Activated CD4-positive, alpha-beta T cell treated with anti-CD3 and anti-CD28 coated beads, Interleukin-10, Interleukin-2, amounts not matched to agents 100 ng/mL and 50 ng/mL, durations not matched to agents 16 hours and 8 hours (primary cell): ENCODE results near the gene GOPC.
"Not testable (repeated sequence)": the region's sequence is repeated elsewhere in the genome, so short reads cannot be mapped to it uniquely, and the experiment has no call there.

Source experiments
- DNase-seq: peaks from one replicate; pipeline ENCODE4 v3.0.0-alpha.2; 2020

The GOPC gene

DNA sequence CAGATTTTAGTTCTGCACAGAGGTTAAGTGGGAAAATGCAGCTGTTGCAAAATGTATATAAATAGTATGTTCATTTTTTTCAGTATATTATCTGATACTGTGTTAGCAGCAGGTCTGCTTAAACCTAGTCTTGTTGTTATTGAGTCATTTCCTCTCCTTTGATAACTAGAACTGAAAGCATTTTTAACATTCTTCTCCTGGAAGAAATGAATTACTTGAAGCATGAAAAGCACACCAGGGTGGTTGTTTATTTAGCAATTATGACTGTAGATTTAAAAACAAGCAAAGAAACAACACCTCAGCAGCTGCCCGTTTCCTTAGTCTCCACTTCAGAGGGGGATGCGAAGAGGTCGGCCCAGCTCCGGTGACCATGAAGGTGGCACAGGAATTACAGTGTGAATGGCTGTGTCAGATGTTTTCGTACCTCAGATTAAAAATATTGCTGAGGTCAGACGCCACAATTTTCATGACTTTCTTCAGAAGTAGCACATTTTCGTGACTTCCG, 53.5 kb downstream of the GOPC start:
- peak; percentile 68 for DNase-seq

DNA sequence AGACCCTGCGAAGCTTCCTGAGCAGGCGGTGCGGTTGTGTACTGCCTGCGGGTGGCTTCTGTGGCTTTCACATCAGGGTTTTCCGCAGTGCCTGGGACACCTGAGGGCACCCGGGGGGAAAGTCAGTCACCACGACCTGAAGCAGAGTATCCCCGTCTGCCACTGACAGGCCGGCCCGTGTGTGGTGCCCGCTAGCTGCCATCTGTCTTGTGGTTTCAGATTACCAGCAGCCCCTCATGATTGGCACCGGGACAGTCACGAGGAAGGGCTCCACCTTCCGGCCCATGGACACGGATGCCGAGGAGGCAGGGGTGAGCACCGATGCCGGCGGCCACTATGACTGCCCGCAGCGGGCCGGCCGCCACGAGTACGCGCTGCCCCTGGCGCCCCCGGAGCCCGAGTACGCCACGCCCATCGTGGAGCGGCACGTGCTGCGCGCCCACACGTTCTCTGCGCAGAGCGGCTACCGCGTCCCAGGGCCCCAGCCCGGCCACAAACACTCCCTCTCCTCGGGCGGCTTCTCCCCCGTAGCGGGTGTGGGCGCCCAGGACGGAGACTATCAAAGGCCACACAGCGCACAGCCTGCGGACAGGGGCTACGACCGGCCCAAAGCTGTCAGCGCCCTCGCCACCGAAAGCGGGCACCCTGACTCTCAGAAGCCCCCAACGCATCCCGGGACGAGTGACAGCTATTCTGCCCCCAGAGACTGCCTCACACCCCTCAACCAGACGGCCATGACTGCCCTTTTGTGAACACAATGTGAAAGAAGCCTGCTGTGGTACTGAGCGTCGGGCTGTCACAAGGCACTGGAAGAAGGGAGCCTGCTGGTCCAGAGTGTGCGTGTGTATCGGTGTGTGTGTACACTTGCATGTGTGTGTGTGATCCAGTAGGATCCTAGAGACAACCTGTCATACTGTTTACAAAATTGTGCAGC, 54.4 kb downstream of the GOPC start:
- DNase-seq: peak; percentile 42

DNA sequence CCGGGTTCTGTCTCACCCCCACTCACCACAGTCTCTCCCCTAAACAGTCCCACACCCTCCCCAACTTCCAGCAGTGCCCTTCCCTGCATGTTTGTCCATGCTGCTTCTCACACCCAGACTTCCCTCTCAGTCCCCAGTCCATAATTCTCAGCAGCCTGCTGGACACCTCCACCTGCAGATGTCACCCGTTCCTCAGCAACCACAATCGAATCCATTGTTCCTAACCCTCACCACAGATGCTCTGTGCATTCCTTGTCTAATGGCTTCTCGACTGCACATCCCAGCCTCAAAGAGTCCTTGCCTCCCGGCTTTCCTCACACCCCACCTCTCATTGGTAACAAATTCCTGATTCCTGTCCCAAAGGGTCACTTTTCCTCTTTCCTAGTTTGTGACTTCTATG, 55.6 kb downstream of the GOPC start:
- DNase-seq: no peak

DNA sequence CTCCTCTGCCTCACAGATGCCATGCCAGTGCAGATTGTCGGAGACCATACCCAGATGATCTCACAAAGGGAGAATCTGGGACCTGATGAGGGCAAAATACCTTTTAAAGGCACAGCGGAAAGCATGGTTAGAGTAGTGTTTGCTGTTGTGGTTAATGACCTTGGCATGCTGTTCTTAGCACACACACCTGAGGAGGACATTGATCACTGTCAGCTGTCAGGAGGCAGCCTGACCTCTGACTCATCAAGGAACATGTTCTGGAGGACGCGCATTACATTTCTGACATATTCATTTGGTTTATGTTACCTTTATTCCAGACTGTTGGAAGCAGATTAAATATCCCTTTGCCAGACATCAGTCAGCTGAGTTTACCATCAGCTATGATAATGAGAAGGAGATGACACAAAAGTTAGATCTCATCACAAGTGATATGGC, 57.1 kb downstream of the GOPC start:
- no peak for DNase-seq

DNA sequence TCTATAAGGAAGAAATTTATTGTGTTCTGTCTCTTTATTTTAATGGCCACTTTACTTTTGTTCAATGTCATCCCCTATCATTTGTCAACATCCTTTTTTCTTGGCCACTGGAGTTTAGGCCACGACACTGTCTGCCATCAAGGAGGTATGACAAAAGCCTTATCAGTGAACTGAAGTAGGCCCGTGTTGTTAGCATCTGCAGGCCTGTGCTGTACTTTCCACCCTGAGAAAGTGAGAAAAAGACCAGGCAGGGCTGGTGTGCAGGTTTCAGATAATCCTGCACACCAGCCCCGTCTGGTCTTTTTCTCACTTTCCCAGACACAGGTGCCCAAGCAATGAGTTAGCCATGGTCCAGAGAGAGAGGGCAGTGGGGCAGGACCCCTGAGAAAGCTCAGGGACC, 57.6 kb downstream of the GOPC start:
- no peak for DNase-seq

DNA sequence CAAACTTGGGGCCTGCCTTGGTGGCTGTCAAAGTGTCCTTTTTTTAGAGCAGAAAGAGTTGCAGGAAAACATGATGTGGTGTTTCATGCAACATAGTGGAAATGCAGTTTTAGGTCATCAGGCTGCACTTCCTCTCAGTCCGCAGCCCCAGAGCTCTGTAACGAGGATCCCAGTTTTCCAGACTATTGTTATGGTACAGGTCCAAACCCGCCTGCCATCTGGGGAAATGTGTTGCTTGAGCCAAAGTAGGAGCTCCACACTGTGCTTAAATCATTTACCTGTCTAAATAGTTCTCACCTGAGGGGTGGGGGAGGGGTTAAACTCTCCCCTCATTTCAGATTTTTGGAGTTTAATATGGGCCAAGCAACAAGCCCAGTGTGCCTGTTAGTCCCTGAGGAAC, 59.8 kb downstream of the GOPC start:
- DNase-seq: no peak

DNA sequence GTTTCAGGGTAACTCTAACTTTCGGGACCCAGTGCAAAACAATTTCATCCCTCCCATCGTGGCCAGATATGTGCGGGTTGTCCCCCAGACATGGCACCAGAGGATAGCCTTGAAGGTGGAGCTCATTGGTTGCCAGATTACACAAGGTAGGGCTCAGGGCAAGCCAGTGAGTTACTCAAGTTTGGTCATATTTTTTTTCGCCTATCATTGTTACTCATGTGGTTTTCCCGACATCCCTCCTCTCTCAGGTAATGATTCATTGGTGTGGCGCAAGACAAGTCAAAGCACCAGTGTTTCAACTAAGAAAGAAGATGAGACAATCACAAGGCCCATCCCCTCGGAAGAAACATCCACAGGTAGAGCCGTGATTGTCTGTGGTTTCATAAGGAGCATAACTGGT, 61.6 kb downstream of the GOPC start:
- DNase-seq: no peak

DNA sequence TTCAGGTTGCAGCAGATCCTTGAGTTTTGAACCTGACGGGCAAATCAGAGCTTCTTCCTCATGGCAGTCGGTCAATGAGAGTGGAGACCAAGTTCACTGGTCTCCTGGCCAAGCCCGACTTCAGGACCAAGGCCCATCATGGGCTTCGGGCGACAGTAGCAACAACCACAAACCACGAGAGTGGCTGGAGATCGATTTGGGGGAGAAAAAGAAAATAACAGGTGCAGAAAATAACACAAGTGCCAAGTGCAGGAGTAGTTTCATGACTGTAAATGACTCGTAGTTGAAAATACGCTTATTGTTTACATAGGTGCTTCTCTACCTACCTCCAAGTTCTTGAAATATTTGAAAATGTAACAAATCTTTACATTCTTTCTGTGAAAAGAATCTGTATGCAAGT, 63.7 kb downstream of the GOPC start:
- no peak for DNase-seq

DNA sequence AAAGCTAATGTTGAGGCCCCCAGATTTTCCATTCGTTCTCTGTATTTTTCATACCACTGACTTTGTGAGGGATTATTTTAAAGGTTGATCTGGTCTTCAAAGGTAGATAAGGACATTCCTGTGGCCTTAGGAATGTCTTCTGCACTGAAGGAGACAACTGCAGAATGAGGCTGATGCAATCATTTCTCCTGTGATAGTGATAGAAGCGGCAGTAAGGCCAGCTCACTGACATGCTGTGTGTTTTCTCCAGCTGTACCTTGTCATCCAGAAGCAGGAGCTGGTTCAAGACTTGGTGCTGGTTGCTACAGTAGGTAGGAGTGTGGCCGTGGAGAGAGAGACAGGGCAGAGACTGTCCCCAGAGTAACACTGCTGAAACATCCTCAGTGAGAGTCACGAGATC, 66.0 kb downstream of the GOPC start:
- no peak for DNase-seq

DNA sequence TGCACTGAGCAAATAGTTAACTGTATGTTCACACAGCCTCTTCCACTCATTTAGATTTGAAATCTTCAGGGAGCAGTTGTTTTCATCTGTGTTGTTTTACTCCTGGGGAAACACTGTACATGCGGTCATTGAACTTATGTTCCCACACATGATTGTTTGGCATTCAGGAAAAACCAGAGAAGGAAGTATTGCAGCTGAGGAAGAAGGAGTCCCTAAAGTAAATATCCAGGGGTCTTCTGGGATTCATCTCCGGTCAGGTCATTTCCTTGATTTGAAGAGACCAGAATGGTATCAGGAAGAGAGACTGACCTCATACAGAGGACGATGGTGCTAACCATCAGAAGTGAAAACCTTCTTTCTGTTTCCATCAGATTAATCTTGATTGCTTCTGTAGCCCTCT, 67.3 kb downstream of the GOPC start:
- no peak for DNase-seq

DNA sequence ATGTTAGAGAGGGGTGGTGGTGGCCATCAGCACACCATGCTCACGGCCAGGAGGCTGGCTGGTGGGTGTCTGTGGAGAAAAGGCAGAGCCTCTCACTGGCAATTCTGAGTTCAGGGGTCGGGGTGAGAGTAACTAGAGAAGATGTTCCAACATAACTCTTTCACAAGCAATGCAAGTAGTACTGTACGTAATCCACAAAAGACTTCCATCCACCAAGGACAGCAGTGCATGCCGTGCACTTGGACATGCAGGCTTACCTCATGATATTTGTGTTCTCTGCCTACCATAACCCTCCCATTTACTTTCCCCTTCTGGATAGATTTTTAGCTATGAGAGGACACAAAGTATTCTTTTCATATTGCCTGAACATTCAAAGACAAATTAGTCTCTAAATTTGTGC, 68.5 kb downstream of the GOPC start:
- DNase-seq: no peak

DNA sequence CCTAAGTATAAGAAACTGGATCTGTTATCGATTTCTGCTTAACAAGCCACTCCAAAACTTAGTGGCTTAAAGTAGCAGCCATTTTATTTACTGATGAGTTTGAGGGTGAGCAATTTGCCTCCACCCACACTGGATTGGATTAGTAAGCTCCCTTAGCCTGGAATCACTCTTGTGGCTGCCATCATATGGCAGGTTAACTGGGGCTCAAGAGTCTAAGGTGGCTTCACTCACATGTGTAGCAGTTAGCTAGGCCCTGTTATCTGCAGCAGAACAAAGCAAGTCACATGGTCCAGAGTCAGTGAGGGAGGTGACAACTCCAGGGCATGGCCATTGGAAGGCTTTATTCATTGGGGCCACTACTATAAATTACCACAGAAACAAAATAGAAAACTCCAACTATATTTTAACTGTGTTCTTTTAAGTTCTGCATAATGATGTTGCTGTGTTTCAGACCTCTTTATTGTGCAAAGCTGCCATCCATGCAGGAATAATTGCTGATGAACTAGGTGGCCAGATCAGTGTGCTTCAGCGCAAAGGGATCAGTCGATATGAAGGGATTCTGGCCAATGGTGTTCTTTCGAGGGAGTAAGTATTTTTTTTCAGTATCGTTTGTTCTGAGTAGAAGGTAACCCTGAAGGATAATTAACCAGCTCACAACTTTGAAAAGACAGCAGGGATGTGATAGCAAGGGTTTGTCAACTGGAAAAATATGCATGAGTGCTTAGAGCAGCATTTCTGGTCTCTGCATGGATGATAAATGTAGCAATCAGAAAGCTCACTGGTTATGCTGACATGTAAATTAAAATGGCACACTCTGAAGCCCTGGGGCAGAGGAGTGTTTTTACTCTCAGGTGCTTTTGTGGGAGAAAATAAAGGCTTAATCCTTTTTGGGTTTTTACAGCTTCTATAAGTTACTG, 70.2 kb downstream of the GOPC start:
- no peak for DNase-seq

DNA sequence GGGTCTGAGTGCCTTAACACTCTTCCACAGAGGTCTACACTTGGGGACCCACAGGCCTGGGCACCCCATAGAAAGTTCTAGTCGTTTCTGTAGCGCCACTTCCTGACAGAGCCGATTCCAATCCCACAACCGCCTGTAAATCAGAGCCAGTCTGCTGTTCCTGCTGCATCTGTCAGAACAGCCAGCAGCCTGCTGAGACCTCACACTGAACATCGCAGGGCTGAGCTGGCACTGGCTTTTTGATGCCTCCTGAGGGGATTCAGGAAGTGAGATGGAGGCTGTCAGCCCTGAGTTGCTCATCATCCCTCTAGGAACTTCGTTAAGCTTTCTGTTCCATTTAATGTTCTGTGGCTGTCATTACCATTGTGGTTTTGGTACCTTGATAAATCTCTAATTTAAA, 71.0 kb downstream of the GOPC start:
- DNase-seq: no peak

DNA sequence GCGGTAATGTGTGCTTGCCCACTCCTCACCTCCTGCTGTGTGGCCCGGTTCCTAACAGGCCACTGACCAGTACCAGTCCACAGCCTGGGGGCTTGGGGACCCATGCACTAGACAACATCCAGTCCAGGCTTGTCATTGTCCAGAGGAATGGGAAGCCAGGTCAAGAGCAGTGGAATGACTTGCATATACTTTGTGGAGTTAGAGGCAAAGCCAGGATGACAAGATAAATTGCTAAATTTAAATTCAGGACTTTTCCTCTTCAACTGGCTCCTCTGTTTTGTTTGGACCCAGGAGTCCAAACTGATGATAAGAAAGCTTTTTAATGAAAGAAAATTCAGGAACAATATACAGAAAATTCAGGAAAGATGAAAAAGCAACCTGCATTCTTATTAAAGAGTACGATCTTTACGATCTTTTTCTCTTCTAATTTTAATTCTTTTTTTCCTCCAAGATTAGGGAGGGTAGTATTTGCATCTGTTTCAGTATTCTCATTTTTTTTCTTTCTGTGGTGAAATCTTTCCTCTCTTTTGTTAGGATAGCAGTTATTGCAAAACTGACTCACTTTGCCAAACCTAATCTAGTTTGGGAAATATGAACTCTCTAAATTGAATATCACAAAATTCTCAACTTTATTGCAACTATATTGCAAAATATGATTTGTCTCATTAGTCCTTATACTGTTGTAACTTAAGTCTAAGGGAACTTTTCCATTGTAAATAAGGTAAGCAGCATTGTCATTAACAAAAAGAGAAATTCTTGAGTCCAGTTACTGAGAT, 71.7 kb downstream of the GOPC start:
- DNase-seq: no peak

DNA sequence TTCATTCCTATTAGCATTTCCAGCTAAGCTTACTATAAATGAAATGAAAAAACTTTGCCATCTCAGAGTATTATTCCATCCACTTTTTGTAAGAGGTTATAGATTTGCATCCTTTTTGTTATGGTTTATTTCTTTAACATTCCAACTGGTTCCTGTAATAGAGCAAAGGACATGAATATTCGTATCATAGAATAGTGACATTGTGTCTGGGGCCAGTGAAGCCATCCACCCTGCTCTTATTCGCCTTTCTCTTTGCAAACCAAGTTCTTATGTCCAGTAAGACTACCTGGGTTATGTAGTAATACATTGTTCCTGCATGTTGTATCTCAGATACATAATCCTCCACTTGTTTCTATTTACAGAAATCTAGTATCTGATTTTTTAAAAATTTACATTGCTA, 76.7 kb downstream of the GOPC start:
- no peak for DNase-seq

DNA sequence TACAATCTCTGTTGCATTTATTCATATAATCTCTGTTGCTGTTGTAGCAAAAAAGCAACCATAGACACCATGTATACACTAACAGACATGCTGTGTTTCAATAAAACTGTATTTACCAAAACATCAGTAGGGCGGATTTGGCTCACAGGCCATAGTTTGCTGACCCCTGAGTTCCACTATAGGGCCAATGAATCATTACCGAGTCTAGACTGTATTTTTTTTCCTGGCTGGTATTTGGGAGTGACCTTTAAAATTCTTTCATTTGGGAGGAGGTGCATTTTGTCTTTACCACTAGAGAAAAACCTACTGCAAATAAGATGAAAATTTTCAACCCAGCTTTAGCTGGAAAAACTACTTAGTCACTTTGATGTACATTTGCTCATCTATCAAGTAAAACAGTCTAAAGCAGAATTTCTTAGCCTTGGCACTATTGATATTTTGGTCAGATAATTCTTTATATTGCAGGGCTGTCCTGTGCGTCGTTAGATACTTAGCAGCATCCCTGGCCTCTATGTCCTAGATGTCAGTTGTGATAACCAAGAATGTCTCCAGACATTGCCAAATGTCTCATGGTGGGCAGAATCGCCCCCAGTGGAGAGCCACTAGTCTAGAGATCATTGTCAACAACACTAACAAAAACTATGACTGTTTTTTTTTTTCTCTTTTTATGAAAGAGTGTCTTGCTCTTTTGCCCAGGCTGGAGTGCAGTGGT, 80.4 kb downstream of the GOPC start:
- DNase-seq: no peak

DNA sequence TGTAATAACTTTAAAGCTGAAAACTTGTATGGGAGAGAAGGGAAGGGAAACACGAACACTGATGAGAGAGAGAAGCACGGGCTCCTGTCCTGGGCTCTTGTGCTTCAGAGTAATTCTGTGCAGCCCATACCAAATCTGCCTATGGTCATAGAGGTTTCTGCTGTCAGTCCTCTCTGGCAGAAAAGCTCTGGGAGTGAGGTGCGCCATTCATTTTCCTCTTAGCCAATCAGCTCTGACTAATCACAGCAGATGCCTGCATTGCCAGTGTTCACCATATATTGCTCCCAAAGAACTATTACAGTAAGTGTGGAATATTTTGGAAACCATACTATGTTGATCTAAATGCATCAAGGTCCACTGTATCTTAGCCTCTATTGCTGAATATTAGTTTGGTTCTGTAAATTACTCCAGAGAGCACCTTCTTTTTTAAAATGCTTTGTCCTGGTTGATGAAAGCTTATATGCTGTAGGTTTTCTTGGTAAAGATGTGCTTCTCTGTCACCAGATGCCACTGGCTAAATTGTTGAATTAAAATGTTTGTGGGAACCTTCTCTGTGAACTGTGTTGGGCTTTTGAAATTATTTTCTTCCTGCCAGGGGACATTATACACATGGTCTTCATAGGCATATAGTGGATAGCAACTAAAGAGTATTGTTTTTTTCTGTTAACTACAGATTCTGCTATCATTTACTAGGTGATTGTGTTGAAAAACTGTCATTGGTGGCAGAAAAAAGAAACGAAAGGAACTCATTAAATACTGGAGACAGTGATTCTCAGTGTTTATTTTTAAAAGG, 81.5 kb downstream of the GOPC start:
- no peak for DNase-seq

DNA sequence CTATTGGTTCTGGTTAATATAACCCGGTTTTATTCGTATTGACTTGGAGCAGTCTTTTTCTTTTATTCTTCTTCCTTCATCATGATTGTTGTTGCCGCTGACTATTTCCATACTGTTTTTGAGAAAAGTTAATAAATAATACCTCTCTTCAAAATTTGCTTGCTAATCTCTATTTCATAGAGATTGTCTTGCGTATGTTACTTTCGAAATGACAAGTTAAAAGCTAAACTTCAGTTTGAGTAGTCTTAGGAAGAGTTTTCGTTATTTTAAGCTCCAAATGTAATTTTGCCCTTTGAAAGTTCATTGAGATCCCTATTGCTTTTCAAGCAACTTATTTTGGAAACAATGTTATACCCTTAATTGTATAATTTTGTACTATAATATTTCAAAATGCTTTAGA, 83.4 kb downstream of the GOPC start:
- DNase-seq: no peak

DNA sequence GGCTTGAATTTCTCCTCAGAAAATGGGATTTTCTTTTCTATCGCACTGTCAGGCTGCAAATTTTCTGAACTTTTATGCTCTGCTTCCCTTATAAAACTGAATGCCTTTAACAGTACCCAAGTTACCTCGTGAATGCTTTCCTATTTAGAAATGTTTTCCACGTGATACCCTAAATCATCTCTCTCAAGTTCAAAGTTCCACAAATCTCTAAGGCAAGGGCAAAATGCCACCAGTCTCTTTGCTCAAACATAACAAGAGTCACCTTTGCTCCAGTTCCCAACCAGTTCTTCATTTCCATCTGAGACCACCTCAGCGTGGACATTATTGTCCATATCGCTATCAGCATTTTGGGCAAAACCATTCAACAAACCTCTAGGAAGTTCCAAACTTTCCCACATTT, 84.3 kb downstream of the GOPC start:
- not testable (repeated sequence) for DNase-seq

DNA sequence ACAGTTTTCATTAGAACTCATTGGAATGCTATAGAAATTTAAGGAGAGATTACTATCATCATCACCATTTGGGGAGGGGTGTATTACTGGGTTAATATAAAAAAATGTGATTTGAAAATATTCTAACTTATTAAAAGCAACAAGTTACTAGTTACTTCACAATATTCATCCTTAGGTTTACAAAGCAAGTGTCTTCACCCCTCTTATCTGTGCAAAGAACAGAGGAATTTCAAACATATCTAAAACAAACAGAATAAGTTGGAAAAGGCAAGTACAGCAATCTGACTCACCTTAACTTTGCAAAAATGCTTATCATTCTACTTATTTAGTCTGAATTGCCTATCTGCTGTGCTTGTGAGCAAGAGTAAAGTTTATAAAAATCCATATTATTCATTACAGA, 87.0 kb downstream of the GOPC start:
- DNase-seq: no peak

DNA sequence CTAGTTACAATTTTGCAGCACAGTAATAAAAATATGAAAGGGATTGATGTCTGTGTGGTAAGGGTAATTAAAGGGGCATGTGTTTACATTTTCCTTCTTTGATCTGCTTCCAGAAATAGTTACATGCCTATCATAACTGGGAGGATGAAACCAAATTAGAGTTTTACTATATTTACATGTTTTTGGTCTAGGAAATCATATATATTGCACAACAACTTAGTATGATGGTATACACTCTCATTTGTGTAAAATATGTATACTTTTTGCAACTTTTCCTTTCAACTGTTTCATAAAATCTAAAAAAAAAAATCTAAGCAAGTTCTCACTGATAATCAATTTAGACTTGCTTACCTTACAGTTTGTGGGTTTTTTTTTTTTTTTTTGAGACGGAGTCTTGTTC, 87.7 kb downstream of the GOPC start:
- no peak for DNase-seq
